ENCODE data around the gene CHRNB4. TPM values are rescaled to one million over a fixed set of nuclear protein-coding genes. Genes with fewer than 3 reads are reported as not detected.

Gene CHRNB4
- total RNA-seq, 1 donor from 2014 or later: 71.6 TPM

GRCh38 chr15:78599189-78599588 lies 41.8 kb downstream of the CHRNB4 start:
- H3K27me3 Mint-ChIP-seq (ENCODE audit: unreplicated experiment): peaks cover 15% of the 10 kb centered on the region
- DNase-seq: no peak
- no peak overlapping the region for H3K4me3 Mint-ChIP-seq (ENCODE audit: unreplicated experiment)
- H3K36me3 Mint-ChIP-seq (ENCODE audit: unreplicated experiment): peaks cover 12% of the 10 kb centered on the region
- H3K27ac Mint-ChIP-seq (ENCODE audit: unreplicated experiment): no peak overlapping the region
- peaks cover 4% of the 10 kb centered on the region for H3K9me3 Mint-ChIP-seq (ENCODE audit: unreplicated experiment)
- peaks cover 3% of the 10 kb centered on the region for H3K4me1 Mint-ChIP-seq (ENCODE audit: low read depth, unreplicated experiment)
- no peak for TF ChIP-seq CTCF (IDR thresholded peaks at IDR 0.05; ENCODE audit: partially characterized antibody, unreplicated experiment)

GRCh38 chr15:78598348-78598747 lies 42.7 kb downstream of the CHRNB4 start:
- H3K4me3 Mint-ChIP-seq (ENCODE audit: unreplicated experiment): no peak overlapping the region
- H3K27ac Mint-ChIP-seq (ENCODE audit: unreplicated experiment): no peak overlapping the region
- DNase-seq: no peak
- peaks cover 3% of the 10 kb centered on the region for H3K4me1 Mint-ChIP-seq (ENCODE audit: low read depth, unreplicated experiment)
- TF ChIP-seq CTCF (IDR thresholded peaks at IDR 0.05; ENCODE audit: partially characterized antibody, unreplicated experiment): no peak
- peaks cover 12% of the 10 kb centered on the region for H3K36me3 Mint-ChIP-seq (ENCODE audit: unreplicated experiment)
- peaks cover 11% of the 10 kb centered on the region for H3K27me3 Mint-ChIP-seq (ENCODE audit: unreplicated experiment)
- peaks cover 4% of the 10 kb centered on the region for H3K9me3 Mint-ChIP-seq (ENCODE audit: unreplicated experiment)

- H3K27me3 Mint-ChIP-seq (ENCODE audit: unreplicated experiment): peaks cover 8% of the 10 kb centered on the region
- H3K27ac Mint-ChIP-seq (ENCODE audit: unreplicated experiment): no peak overlapping the region
- peaks cover 8% of the 10 kb centered on the region for H3K36me3 Mint-ChIP-seq (ENCODE audit: unreplicated experiment)
- H3K4me3 Mint-ChIP-seq (ENCODE audit: unreplicated experiment): no peak overlapping the region
- H3K4me1 Mint-ChIP-seq (ENCODE audit: low read depth, unreplicated experiment): peaks cover 3% of the 10 kb centered on the region
- DNase-seq: no peak
- H3K9me3 Mint-ChIP-seq (ENCODE audit: unreplicated experiment): peaks cover 1% of the 10 kb centered on the region
- no peak for TF ChIP-seq CTCF (IDR thresholded peaks at IDR 0.05; ENCODE audit: partially characterized antibody, unreplicated experiment)
These were observed 43.4 kb downstream of the CHRNB4 start for GRCh38 chr15:78597583-78597982.

GRCh38 chr15:78574944-78575343 lies 66.1 kb downstream of the CHRNB4 start:
- Mint-ChIP-seq H3K27me3 (ENCODE audit: unreplicated experiment) (peaks cover 2% of the 10 kb centered on the region), H3K27ac (ENCODE audit: unreplicated experiment) (no peak overlapping the region), H3K4me1 (ENCODE audit: low read depth, unreplicated experiment) (peaks cover 1% of the 10 kb centered on the region), H3K9me3 (ENCODE audit: unreplicated experiment) (no peaks in the 10 kb centered on the region), H3K4me3 (ENCODE audit: unreplicated experiment) (no peak overlapping the region), H3K36me3 (ENCODE audit: unreplicated experiment) (no peaks in the 10 kb centered on the region)
- no peak for TF ChIP-seq CTCF (IDR thresholded peaks at IDR 0.05; ENCODE audit: partially characterized antibody, unreplicated experiment)
- no peak for DNase-seq

Other genes starting within 250 kb of the CHRNB4 start
- 82.4 TPM for gene IREB2, start 203.0 kb downstream of the CHRNB4 start, total RNA-seq (ENCODE audit: unreplicated experiment)
- gene HYKK, start 133.6 kb downstream of the CHRNB4 start, total RNA-seq (ENCODE audit: unreplicated experiment): 2.8 TPM
- 170 TPM for gene PSMA4, start 100.8 kb downstream of the CHRNB4 start, total RNA-seq (ENCODE audit: unreplicated experiment)
- gene CHRNA5, start 75.7 kb downstream of the CHRNB4 start, total RNA-seq (ENCODE audit: unreplicated experiment): 55.3 TPM
- 208 TPM for gene CHRNA3, start 20.2 kb downstream of the CHRNB4 start, total RNA-seq (ENCODE audit: unreplicated experiment)
- gene ADAMTS7, start 170.3 kb upstream of the CHRNB4 start, total RNA-seq (ENCODE audit: unreplicated experiment): 181 TPM
- 379 TPM for gene MORF4L1, start 231.7 kb upstream of the CHRNB4 start, total RNA-seq (ENCODE audit: unreplicated experiment)